HFF-Myc (cell line): Measurements from ENCODE around the gene KLF2.
"Not testable (repeated sequence)": the region's sequence is repeated elsewhere in the genome, so short reads cannot be mapped to it uniquely, and the experiment has no call there.

Experiments
- DNase-seq: peaks from one replicate; pipeline ENCODE4 v3.0.0-alpha.2; 2011; ENCODE audit warnings: low read depth; ENCODE audit errors: extremely low read depth
- H3K4me3 ChIP-seq: replicated peaks from 2 replicates; pipeline ENCODE4 v1.5.1; 2011; ENCODE audit warnings: low read depth, mild to moderate bottlenecking, control low read depth, low read length
- CTCF ChIP-seq: IDR thresholded peaks from 2 replicates; pipeline ENCODE4 v1.5.1; 2012; ENCODE audit warnings: mild to moderate bottlenecking, low read depth, low read length, control low read depth; ENCODE audit errors: missing control alignments

The KLF2 gene

GRCh38 chr19:16340654-16341053 is 16.0 kb downstream of the KLF2 start:
- H3K4me3 ChIP-seq = no peak overlapping the region
- TF ChIP-seq CTCF = no peak
- DNase-seq = no peak

- no peak for DNase-seq
- no peak for TF ChIP-seq CTCF
- H3K4me3 ChIP-seq = no peak overlapping the region
Measured at GRCh38 chr19:16342002-16342715, 17.5 kb downstream of the KLF2 start.

GRCh38 chr19:16343156-16343555 is 18.5 kb downstream of the KLF2 start:
- H3K4me3 ChIP-seq = no peak overlapping the region
- no peak for TF ChIP-seq CTCF
- DNase-seq = no peak

- DNase-seq = no peak
- TF ChIP-seq CTCF = no peak
- no peak overlapping the region for H3K4me3 ChIP-seq
Measured at GRCh38 chr19:16345457-16345856, 20.8 kb downstream of the KLF2 start.

GRCh38 chr19:16347099-16347498 is 22.5 kb downstream of the KLF2 start:
- H3K4me3 ChIP-seq = not testable (repeated sequence)

GRCh38 chr19:16347706-16348105 is 23.1 kb downstream of the KLF2 start:
- TF ChIP-seq CTCF = no peak
- no peak for DNase-seq
- H3K4me3 ChIP-seq = no peak overlapping the region

More at GRCh38 chr19:16347099-16347498, 22.5 kb downstream of the KLF2 start:
- DNase-seq = not testable (repeated sequence)

GRCh38 chr19:16349551-16350152 is 25.0 kb downstream of the KLF2 start:
- DNase-seq = no peak
- no peak overlapping the region for H3K4me3 ChIP-seq
- TF ChIP-seq CTCF = no peak
